ENCODE measurements around the gene REC8. TPM values are rescaled to one million over a fixed set of nuclear protein-coding genes. Genes with fewer than 3 reads are reported as not detected.

Gene REC8
- total RNA-seq, 4 donors from 2014 or later, result 9.5 to 54.3 (median 42.1) TPM

- Histone ChIP-seq H3K4me3 (no peak overlapping the region), H3K27ac (no peak overlapping the region), H3K4me1 (peaks cover 4 to 6% of the 10 kb centered on the region in 2 donors), H3K36me3 (no peaks in the 10 kb centered on the region), H3K9me3 (no peaks in the 10 kb centered on the region), H3K27me3 (no peaks in the 10 kb centered on the region)
- no peak for DNase-seq
- TF ChIP-seq, protein P1, sequence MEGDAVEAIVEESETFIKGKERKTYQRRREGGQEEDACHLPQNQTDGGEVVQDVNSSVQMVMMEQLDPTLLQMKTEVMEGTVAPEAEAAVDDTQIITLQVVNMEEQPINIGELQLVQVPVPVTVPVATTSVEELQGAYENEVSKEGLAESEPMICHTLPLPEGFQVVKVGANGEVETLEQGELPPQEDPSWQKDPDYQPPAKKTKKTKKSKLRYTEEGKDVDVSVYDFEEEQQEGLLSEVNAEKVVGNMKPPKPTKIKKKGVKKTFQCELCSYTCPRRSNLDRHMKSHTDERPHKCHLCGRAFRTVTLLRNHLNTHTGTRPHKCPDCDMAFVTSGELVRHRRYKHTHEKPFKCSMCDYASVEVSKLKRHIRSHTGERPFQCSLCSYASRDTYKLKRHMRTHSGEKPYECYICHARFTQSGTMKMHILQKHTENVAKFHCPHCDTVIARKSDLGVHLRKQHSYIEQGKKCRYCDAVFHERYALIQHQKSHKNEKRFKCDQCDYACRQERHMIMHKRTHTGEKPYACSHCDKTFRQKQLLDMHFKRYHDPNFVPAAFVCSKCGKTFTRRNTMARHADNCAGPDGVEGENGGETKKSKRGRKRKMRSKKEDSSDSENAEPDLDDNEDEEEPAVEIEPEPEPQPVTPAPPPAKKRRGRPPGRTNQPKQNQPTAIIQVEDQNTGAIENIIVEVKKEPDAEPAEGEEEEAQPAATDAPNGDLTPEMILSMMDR (IDR thresholded peaks at IDR 0.05), result no peak
- TF ChIP-seq POLR2A (IDR thresholded peaks at IDR 0.05), result no peak
- intact Hi-C loops (cut with DNase I; ENCODE audit: low total_unique reads), result no loop called here
Observed at GRCh38 chr14:24149302-24149969, 22.4 kb upstream of the REC8 start.

DNA sequence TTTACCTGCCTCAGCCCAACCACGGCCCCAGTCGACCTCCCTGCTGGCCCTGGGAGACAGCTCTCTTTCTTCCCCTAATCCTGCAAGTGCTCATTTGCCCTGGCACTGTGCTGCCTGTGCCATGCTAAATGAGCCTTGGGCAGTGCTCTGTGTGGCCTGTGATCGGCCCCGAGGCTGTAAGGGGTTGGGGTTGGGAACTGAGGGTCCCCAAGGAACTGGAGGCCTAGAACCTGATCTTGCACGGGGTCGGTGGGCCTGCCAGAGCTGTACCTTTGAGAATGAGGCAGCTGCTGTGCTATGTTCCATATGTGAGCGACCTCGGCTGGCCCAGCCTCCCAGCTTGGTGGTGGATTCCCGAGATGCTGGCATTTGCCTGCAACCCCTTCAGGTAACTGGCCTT lies 21.8 kb upstream of the REC8 start:
- intact Hi-C loops (cut with DNase I; ENCODE audit: low total_unique reads), result no loop called here
- H3K36me3 ChIP-seq, result no peaks in the 10 kb centered on the region

GRCh38 chr14:24150567-24150966 lies 21.3 kb upstream of the REC8 start:
- intact Hi-C loops (cut with DNase I; ENCODE audit: low total_unique reads), result no loop called here
- no peak for TF ChIP-seq POLR2A (IDR thresholded peaks at IDR 0.05)
- TF ChIP-seq, protein P1 (IDR thresholded peaks at IDR 0.05), result no peak
- H3K4me3 ChIP-seq, result no peak overlapping the region
- H3K27me3 ChIP-seq, result no peaks in the 10 kb centered on the region
- H3K27ac ChIP-seq, result no peak overlapping the region
- H3K9me3 ChIP-seq, result no peaks in the 10 kb centered on the region
- DNase-seq, result no peak
- no peaks in the 10 kb centered on the region for H3K36me3 ChIP-seq
- H3K4me1 ChIP-seq, result peaks cover 4 to 6% of the 10 kb centered on the region in 2 donors

More for the DNA sequence above, 21.8 kb upstream of the REC8 start:
- no peak for DNase-seq
- no peak for TF ChIP-seq POLR2A (IDR thresholded peaks at IDR 0.05)
- TF ChIP-seq, protein P1 (IDR thresholded peaks at IDR 0.05), result no peak
- Histone ChIP-seq H3K9me3 (no peaks in the 10 kb centered on the region), H3K27ac (no peak overlapping the region), H3K27me3 (no peaks in the 10 kb centered on the region), H3K4me3 (no peak overlapping the region), H3K4me1 (peaks cover 4 to 6% of the 10 kb centered on the region in 2 donors)

DNA sequence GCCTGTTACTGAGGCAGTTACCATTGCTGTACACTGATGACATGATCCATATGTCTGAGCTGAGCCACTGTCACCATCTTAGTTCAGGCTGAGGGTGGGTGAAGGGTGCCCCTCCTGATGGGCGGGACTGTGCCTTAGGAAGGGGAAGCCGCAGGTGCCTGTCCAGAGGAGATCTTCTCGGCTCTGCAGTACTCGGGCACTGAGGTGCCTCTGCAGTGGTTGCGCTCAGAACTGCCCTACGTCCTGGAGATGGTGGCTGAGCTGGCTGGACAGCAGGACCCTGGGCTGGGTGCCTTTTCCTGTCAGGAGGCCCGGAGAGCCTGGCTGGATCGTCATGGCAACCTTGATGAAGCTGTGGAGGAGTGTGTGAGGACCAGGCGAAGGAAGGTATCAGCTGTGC lies 20.9 kb upstream of the REC8 start:
- no peak overlapping the region for H3K27ac ChIP-seq
- no peaks in the 10 kb centered on the region for H3K9me3 ChIP-seq
- no peaks in the 10 kb centered on the region for H3K27me3 ChIP-seq
- no peak for TF ChIP-seq POLR2A (IDR thresholded peaks at IDR 0.05)
- TF ChIP-seq, protein P1 (IDR thresholded peaks at IDR 0.05), result no peak
- no peak overlapping the region for H3K4me3 ChIP-seq
- no peaks in the 10 kb centered on the region for H3K36me3 ChIP-seq
- intact Hi-C loops (cut with DNase I; ENCODE audit: low total_unique reads), result no loop called here
- DNase-seq, result no peak
- peaks cover 4 to 6% of the 10 kb centered on the region in 2 donors for H3K4me1 ChIP-seq

GRCh38 chr14:24151404-24152080 lies 20.3 kb upstream of the REC8 start:
- H3K36me3 ChIP-seq, result no peaks in the 10 kb centered on the region
- H3K4me1 ChIP-seq, result peaks cover 4 to 6% of the 10 kb centered on the region in 2 donors
- no peaks in the 10 kb centered on the region for H3K27me3 ChIP-seq
- no peak for TF ChIP-seq POLR2A (IDR thresholded peaks at IDR 0.05)
- TF ChIP-seq, protein P1 (IDR thresholded peaks at IDR 0.05), result no peak
- intact Hi-C loops (cut with DNase I; ENCODE audit: low total_unique reads), result no loop called here
- no peak overlapping the region for H3K4me3 ChIP-seq
- no peak overlapping the region for H3K27ac ChIP-seq
- DNase-seq, result no peak
- H3K9me3 ChIP-seq, result no peaks in the 10 kb centered on the region

Measured in uterus (tissue), 4 donors.